Activated CD8-positive, alpha-beta memory T cell treated with anti-CD3 and anti-CD28 coated beads, Interleukin-2, amount 50 U/mL, for 1 hour (primary cell): Measurements from ENCODE around the gene KIAA2012.
"Not testable (repeated sequence)": the region's sequence is repeated elsewhere in the genome, so short reads cannot be mapped to it uniquely, and the experiment has no call there.

Source experiments
- DNase-seq: peaks from one replicate; pipeline ENCODE4 v3.0.0-alpha.2; 2020; ENCODE audit errors: extremely low read depth

KIAA2012 gene

DNA sequence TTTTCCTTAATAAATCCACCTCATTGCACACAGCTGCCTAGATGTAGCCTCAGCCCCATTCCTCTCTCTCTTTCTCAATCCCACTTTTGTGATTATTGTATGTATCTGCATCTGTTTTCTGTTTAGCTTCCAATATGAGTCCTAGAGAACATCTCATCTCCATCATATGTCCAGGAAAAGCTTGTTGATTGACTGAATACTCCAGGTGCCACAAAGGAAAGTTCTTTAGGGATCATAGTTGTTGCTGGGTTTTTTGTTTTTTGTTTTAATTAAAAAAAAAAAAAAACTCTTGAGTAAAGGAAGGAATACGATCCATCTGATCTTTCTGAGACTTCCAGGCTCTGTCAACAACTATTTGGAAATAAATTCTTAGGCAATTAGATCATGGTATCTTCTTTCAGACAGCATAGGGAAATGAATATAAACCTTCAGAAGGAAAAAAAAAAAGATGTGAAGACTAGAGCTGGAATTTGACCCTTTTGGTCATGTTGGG, 42.5 kb downstream of the KIAA2012 start:
- no peak for DNase-seq

DNA sequence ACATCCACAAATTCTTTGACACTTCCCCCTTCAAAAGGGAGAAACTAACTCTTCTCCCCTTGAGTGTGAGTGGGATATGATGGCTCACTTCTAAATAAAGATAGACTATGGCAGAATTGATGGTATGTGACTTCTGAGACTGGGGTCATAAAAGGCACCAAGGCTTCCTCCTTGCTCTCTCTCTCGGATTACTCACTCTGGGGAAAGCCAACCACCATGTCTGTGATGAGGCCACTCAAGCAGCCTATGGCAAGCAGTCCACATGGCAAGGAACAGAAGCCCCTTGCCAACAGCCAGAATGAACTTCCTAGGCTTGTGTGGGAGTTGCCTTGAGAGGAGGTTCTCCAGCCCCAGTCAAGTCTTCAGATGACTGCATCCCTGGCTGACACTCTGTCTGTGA, 43.6 kb downstream of the KIAA2012 start:
- no peak for DNase-seq

DNA sequence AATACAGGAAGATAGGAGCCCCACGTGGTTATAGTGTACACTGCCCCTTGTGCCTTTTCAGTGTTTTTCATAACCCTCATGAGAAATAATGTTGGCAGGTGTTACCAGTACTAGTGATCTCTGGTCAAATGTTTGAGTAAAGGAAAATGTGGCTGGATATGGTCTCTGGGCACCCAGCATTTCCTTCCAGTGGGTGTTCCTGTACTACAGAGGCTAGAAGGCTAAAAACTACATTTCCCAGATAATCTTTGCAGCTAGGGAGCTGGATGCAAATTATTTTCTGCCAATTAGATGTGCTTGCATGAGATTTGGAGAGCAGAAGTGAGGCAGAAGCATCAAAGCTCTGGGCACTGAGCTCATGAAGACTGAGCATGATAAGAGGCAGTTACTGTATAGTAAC, 45.1 kb downstream of the KIAA2012 start:
- no peak for DNase-seq

DNA sequence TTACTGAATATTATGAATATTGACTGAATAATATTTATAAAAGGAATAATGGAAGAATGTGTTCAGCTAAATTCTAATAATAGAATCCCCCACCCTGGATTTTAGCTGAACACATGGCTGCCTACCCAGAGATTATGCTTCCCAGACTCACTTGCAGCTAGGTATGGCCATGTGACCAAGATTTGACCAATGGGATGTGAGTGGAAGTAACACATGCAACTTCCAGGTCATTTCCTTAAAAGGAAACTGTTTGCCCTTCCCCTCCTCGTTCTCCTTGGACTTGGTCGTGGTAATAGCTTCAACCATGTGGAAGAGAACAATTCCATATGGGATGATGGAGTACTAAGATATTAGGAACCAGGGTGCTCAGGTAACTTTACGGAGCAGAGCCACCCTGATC, 47.8 kb downstream of the KIAA2012 start:
- DNase-seq = no peak

DNA sequence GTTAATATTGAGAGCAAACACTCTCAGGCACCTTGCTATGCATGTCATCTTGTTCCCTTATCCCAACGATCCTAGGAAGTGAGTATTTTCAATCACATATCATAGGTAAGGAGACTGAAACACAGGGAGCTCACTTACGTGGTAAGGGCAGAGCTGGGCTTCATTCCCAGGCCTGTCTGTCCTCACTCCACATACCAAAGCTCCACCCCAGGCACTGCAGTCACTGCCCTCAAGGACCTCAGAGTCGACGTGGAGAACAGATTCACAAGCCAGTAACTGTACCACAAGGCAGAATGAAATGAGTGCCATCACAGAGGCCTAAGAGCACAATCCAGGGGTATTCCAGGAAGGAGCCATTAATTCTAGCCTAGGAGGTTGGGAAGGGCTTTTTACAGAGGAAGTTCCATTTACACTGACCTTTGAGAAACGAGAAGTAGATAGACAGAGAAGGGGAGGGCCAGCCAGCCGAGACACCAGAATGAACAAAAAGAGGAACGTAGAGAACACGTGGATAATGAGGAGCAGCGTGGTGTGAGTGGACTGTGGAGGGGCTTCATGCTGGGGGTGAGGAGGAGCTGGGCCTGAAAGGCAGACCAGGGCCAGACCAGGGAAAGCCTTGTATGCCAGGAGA, 48.6 kb downstream of the KIAA2012 start:
- no peak for DNase-seq

DNA sequence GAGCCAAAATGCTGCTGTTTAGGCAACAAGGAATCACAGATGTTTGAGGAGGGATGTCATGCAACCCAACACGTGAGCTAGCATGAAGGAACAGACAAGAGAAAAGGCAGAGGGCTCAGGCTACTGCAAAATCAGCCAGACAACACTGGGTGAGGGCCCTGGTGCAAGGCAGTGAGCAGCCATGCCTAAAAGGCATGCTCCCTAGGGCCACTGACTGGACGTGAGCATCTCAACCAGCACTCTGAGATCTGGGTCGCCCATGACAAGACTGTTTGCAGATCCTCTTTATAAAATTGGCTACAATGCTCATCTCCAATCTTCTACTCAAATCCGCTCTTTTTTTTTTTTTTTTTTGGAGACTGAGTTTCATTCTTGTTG, 49.1 kb downstream of the KIAA2012 start:
- DNase-seq = no peak

DNA sequence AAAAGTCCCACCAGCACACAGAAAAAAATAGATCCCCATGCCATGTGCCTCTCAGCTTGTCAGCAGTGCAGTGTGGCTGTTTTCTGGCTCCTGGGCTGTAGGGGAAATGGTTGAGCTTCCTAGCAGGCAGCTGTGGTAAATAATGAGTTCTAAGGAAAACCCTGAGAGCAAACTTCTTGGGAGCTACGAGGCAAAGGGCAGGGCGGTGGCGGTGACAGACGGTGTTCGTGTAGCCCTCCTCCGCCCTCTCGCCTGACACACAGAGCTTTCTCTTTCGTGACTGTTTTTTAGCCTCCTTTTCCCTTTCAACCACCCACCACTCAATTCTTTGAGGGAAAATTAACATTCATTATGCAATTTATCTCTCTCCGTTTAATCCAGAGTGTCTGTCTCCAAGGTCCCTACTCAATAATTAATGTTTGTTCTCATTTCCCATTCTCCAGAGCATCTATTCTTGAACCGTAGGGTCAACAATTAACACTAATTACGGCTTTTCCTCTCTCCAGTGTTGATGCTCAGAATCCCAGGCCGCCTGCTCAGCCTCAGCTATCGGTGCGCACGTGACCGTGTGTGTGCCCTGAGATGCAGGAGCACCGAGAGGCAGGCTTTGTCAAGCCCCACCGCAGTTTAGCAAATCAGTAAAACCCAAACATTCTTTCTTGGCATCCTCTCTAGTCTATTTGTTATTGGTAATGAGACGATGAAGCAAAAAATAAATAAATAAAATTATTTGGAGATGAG, 50.1 kb downstream of the KIAA2012 start:
- DNase-seq = no peak

DNA sequence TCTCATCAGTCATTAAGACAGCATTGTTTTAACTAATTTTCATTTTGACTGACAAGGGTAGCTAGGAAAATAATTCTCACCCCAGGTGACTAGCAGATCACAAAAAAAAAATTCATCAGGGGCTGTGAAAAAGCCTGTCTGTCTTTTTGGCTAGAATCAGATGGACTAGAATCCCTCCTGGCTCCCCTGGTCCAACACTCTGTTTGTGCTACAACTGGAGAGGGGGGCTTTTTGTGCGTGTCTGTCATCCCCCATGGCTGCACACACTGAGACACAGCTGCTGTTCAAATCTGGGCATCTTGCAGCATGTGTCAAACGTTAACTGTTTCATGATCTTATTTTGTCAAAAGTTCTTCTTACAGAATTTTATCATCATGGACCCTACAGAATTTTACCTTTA, 51.2 kb downstream of the KIAA2012 start:
- DNase-seq = no peak

DNA sequence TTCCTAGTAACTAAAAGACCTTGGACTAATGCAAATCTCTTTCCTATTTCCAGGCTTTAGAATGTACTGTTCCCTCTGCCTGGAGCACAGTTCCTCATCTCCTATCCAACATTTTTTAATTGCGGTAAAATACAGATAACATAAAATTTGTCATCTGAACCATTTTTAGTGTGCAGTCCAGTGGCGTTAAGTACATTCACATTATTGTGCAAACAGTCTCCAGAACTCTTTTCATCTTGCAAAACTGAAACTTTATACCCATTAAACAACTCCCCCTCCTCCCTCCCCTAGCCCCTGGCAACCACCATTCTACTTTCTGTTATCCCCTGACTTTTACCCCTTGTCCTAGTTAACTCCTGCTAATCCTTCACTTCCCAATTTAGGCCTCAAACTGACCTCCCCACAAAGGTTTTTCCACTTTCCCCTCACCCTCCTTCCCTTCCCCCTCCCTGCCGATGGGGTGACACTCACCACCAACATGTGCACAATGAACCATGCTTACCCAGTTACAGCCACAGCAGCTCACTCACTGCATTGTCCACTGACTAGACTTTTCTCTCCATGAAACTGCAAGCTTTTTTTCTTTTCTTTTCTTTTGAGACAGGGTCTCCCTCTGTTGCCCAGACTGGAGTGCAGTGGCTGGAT, 54.8 kb downstream of the KIAA2012 start:
- DNase-seq = no peak

DNA sequence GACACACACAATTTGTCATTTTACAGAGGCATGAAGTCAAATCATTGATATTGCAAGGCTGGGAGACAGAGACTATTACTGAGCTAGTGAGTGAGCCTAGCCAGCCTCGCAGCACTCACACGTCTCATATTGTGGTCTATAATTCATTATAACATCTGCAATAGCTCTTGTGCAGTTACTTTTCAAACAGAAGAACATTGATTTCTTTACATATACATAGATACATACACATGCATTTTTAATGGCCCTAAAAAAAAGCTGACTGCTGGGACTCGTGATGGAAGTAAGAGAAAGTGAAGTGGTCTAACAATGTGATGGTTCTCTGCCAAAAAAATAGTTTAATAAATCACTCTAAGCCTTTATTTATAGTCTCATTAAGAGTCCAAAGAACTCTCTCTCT, 56.8 kb downstream of the KIAA2012 start:
- DNase-seq = no peak

DNA sequence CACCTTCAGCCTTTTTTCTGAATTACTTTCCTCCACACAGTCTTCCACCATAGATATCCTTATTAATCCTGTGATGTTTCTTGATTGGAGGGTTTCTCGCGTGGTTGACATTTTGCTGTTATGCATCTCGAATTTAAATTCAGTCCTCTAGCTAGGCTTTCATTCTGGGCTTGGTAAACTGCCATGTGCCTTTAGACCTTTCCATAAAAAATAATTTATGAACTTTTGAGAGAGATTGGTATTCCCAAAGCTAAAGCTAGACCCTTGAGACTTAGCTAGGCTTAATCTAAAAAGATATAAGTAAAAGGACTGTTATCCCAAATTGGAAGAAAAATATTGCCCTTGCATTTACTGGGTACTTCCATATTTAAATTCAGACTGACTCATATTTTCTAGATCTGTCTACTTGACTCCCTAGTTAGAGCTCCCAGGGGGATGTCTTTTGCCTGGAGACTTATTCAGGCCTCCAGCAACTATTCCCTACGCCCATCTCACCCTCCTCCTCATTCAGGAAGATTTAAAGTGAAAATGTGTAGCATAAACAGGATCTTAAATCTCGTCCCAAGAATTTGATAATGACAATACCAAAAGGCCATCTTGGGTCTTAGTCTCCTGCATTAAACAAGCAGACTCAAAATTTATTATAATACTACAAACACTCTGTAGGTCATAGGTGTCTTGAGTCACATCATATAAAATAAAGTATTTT, 60.3 kb downstream of the KIAA2012 start:
- DNase-seq = no peak

DNA sequence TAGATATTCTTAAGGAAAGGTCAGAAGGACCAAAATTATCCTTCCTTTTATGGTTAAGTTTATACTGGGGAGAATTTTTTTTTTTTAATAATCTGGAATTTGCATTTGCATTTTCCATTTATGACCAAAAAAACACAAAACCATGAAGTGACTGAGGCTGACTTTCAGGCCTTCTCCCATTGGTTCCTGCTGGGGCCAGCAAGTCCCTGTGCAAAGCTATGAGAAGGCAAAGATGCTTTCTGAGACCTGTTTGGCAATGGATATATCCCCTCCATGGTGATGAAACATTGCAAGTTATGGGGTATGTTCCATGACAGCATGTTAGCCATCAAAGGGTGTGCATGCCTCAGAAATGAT, 60.8 kb downstream of the KIAA2012 start:
- no peak for DNase-seq

DNA sequence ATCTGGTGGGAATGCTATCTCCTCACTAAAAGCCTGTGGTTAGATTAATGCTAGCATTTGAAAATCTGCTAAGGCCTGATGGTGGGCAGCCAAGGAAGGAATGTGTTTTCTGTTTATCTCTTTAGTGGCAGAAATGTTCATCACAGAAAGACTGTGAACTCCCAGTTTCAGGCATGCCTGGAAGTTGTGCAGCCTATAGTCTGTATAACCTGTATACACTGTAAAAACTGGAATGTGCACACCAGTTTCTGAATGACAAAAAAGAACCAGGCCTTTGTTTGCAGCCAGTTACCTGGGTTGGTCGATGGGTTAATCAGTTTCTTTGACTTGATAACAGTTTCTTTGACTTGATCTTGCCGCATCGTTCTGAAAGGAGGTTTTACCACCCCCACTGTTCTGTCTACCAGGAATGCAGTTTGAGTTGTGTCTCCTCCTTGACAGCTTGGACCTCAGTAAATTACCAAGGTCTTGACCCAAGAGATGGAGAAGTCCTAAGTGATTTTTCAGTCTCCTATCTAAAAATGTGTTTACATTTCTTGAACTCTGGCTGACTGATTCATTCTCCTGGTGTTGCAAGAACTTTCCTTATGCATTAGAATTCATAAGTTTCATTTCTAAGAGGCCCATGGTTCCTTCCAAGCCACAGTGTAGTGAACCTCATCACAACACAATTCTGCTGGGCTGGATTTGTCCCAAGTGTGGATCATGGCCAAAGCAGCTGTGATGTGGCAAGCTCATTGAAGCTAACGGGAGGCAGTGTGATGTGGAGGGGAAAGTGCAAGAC, 62.2 kb downstream of the KIAA2012 start:
- no peak for DNase-seq

DNA sequence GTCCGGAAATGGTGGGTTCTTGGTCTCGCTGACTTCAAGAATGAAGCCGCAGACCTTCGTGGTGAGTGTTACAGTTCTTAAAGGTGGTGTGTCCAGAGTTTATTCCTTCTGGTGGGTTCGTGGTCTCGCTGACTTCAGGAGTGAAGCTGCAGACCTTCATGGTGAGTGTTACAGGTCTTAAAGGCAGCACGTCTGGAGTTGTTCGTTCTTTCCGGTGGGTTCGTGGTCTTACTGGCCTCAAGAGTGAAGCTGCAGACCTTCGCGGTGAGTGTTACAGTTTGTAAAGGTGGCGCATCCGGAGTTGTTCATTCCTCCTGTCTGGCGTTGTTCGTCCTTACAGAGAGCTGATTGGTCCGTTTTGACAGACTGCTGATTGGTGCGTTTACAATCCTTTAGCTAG, 63.0 kb downstream of the KIAA2012 start:
- not testable (repeated sequence) for DNase-seq

DNA sequence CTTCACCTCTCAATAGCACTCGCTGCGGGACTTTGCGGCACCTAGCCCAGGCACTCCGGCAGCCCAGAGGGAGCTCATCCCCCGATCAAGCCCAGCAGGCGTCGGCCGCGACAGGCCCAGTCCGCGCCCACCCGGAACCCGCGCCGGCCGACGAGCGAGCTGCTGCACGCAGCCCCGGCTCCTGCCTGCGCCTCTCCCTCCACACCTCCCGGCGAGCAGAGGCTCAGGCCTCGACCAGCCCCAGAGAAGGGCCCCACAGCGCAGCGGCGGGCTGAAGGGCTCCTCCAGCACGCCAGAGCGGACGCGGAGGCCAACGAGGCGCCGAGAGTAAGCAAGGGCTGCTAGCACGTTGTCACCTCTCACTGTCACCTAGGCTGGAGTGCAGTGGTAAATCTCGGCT, 63.5 kb downstream of the KIAA2012 start:
- DNase-seq = no peak

DNA sequence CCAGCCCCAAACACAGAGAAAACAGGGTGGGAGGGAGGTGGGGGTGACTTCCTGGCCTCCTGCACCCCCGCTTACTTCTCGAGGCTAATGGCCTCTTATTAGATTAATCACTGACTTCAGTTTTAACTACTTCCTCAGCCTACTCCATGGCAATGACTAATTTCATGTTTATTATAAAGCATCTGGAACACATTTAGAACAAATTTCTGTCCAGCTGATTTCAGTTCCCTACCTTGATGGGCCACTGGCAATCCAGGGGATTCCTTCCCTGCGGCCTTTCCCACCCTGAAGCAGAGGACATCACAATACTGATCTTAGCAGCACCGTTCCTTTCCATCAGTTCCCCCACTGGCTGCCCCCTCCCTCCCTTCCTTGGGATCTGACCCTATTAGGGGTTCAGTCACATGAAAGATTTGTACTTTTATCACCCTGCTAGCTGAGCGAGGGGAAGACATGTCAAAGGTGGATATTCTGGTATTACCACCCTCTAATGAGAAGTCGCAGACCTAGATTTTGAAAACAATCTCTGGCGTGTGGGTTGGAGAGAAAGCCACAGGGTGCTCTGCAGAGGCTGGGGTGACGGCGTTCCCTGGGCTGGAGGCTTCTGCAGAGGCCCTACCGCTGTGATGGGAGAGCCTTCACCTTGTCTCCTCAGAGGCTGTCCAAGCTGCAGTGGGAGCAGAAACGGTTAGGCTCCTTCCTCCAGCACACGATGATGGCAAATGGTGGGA, 67.6 kb downstream of the KIAA2012 start:
- no peak for DNase-seq

DNA sequence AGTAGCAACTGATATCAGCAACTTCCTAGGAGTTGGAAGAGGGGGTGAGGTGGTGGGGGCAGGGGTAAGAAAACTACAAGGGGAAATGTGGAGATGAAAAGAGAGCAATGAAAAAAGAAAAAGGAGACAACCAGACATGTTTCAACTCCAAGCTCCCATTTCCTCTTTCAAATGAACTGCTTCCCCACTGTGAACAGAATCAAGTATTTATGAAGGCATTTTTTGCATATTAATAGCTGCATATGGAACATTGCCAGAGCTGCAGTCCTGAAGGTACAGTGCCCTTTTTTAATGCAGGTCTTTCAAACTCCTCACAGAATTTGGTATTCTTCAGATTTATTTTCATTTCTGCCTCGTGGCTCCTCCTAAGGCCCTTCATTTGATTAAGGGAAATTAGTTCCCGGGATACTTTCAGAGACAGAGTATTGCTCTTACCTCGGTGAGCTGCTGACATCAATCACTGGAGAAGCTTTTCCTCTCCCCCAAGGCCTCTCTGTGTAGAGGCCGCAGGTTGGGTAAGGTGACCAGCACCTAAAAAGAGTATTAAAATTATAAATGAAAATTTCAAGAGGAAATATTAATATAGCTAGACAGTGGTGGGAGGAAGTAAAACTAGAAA, 68.4 kb downstream of the KIAA2012 start:
- no peak for DNase-seq

DNA sequence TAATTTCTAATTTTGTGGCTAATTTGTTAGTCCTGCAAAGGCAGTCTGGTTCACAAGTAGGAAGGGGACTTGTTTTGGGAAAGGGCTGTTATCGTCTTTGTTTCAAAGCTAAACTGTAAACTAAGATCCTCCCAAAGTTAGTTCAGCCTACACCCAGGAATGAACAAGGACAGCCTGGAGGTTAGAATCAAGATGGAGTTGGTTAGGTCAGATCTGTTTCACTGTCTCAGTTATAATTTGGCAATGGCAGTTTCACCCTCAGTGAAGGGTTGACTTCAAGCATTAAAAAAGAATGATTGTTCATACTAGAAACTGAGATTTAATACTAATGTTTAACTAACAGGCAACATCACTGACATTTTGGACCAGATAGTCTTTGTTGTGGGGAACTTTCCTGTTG, 69.5 kb downstream of the KIAA2012 start:
- DNase-seq = no peak

DNA sequence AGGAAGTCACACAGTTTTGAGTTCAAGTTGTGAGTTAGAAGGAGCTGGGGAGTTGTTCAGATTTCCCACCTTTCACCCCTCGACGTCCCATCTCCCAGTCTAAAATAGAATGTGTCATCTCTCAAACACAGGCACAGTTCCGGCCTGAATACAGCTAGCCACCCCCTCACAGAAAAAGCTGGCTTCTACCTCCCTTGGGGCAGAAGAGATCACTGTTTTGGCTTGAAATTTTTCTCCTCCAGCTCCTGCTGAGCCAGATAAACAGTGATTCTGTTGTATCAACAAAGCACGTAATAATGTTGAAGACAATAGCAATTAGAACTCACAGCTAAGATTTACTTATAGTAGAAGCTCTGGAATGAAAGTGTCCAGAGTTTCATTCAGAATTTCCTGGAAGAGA, 74.7 kb downstream of the KIAA2012 start:
- no peak for DNase-seq

DNA sequence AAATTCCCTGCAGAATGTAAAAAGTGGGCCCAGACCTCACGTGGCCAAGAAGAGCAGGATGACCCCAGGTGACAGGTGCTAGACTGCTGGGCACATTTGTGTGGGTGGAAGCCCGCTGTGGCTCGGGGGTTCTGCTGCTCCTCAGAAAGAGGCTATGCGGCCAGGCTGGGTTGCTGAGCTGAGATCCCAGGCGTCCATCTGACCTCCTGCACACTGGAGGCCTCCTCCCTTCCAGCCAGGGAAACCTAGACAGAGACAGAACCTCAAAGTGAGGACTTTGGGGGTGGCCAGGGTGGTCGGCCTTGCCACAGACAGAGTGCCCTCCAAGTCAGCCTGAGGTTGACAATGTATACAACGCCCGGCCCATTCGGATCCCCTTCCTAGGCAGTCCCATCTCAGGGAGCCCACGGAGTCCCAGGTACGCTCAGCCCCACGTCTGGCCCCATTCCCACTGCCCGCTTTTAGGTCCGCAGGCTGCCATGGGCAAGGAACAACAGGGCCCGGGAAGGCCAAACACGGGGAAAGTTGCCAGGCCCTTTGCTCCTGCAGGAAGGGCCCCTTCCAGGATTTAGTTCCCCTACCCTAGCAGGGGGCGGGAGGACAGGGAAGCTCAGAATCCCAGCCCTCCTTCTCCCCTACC, 75.6 kb downstream of the KIAA2012 start:
- DNase-seq = no peak
